A549 (cell line): Measurements from ENCODE around the gene RAD51B. TPM values are rescaled to one million over a fixed set of nuclear protein-coding genes. Genes with fewer than 3 reads are reported as not detected.

ENCODE experiments used
- ATAC-seq, 2 experiments: fragments of 200-7000 bp in 1 of 2; fragments of >200 bp in 1 of 2; cut with Nextera tagmentation in 1 of 2; cut with Tn5 transposase in 1 of 2; 3 replicates each; pipeline versions ENCODE4 v1.8.0 to v1.9.1; 2018 to 2020; ENCODE audit warnings: mild to moderate bottlenecking in 1 of 2, moderate library complexity in 1 of 2
- CTCF ChIA-PET: fragments of 300-600 bp; sonication (Branson Sonifier 250); formaldehyde crosslinking; extraction: SDS; loops from one replicate; lab custom pipeline; 2021; ENCODE audit warnings: antibody characterized with exemption, inconsistent platforms; lab: Yijun Ruan, JAX
- POLR2A ChIA-PET: fragments of 350-600 bp; formaldehyde crosslinking; extraction: SDS; loops from one replicate; lab custom pipeline; 2021; ENCODE audit warnings: antibody characterized with exemption, inconsistent platforms; lab: Yijun Ruan, JAX
- DNase-seq, 2 experiments: peaks; one replicate each; pipeline versions ENCODE4 v3.0.0 to v3.0.0-alpha.2; 2011 to 2016; ENCODE audit warnings: low read depth in 1 of 2, low spot score in 1 of 2
- FAIRE-seq: peaks from 2 replicates; lab custom pipeline; 2011; peaks lifted over from hg19 to GRCh38; lab: Jason Lieb, UNC
- H3K27ac ChIP-seq, 2 experiments: fragments of >200 bp; sonication (Bioruptor Twin); formaldehyde crosslinking; 3 replicates each; pipeline ENCODE4 v1.5.1; 2016 to 2017
- H3K4me1 ChIP-seq: fragments of >200 bp; sonication (Bioruptor Twin); formaldehyde crosslinking; 3 replicates; pipeline ENCODE4 v1.6.1; 2016
- H3K4me2 ChIP-seq: fragments of >200 bp; sonication (Bioruptor Twin); formaldehyde crosslinking; 3 replicates; pipeline ENCODE4 v1.6.1; 2016
- H3K4me3 ChIP-seq: fragments of >200 bp; sonication (Bioruptor Twin); formaldehyde crosslinking; 3 replicates; pipeline ENCODE4 v1.5.1; 2016
- H3K9me3 ChIP-seq: fragments of >200 bp; sonication (Bioruptor Twin); formaldehyde crosslinking; 3 replicates; pipeline ENCODE4 v1.6.1; 2016
- BHLHE40 ChIP-seq: IDR thresholded peaks from 2 replicates; pipeline ENCODE4 v1.6.1; 2012; ENCODE audit warnings: low read depth, low read length, inconsistent platforms
- CBX2 ChIP-seq: fragments of 200-600 bp; sonication (generic); IDR thresholded peaks from 2 replicates; pipeline ENCODE4 v1.6.1; 2016; ENCODE audit warnings: low read depth, mild to moderate bottlenecking, borderline replicate concordance
- CEBPB ChIP-seq, 2 experiments: fragments of >200 bp in 1 of 2; sonication (Bioruptor Twin) in 1 of 2; formaldehyde crosslinking in 1 of 2; IDR thresholded peaks; 2 replicates each; pipeline ENCODE4 v1.6.1; 2012 to 2016
- CHD4 ChIP-seq: fragments of 200-600 bp; sonication (generic); IDR thresholded peaks from 2 replicates; pipeline ENCODE4 v1.6.1; 2016; ENCODE audit warnings: antibody characterized with exemption, mild to moderate bottlenecking, borderline replicate concordance
- EHF ChIP-seq: fragments of 250-450 bp; sonication (Bioruptor Pico); IDR thresholded peaks from 2 replicates; pipeline ENCODE4 v1.5.0; 2020; ENCODE audit warnings: mild to moderate bottlenecking
- FOSL2 ChIP-seq, 2 experiments: fragments of 450-650 bp in 1 of 2; fragments of >200 bp in 1 of 2; sonication (Bioruptor Twin) in 1 of 2; formaldehyde crosslinking; IDR thresholded peaks; 2 replicates each; pipeline versions ENCODE4 v1.5.0 to v1.6.1; 2016 to 2020; ENCODE audit warnings: mild to moderate bottlenecking in 1 of 2, moderate library complexity in 1 of 2
- HDAC2 ChIP-seq: fragments of 200-600 bp; sonication (generic); IDR thresholded peaks from 2 replicates; pipeline ENCODE4 v1.6.1; 2016
- HEYL ChIP-seq: fragments of 250-450 bp; sonication (Bioruptor Pico); IDR thresholded peaks from 2 replicates; pipeline ENCODE4 v1.8.0; 2021; ENCODE audit warnings: mild to moderate bottlenecking, moderate library complexity
- HOXB13 ChIP-seq: fragments of 250-450 bp; sonication (Bioruptor Pico); IDR thresholded peaks from 2 replicates; pipeline ENCODE4 v1.5.0; 2020; ENCODE audit warnings: low read depth, mild to moderate bottlenecking, moderate library complexity
- JUNB ChIP-seq: fragments of >200 bp; sonication (Bioruptor Twin); formaldehyde crosslinking; IDR thresholded peaks from 2 replicates; pipeline ENCODE4 v1.6.1; 2016
- KDM1A ChIP-seq: fragments of 200-600 bp; sonication (generic); IDR thresholded peaks from 2 replicates; pipeline ENCODE4 v1.6.1; 2016; ENCODE audit warnings: low read depth, mild to moderate bottlenecking
- KDM5A ChIP-seq: fragments of 200-600 bp; sonication (generic); IDR thresholded peaks from 2 replicates; pipeline ENCODE4 v1.6.1; 2016; ENCODE audit warnings: antibody characterized with exemption, mild to moderate bottlenecking
- MAZ ChIP-seq: fragments of 150-350 bp; IDR thresholded peaks from 2 replicates; pipeline ENCODE4 v1.6.1; 2014; ENCODE audit warnings: antibody characterized with exemption, low read depth, low read length, borderline replicate concordance
- MYC ChIP-seq: IDR thresholded peaks from 2 replicates; pipeline ENCODE4 v1.6.1; 2012; ENCODE audit warnings: mild to moderate bottlenecking, inconsistent platforms, low read length, improper control_type of control experiment, borderline replicate concordance
- NFE2L2 ChIP-seq: fragments of 150-350 bp; conservative IDR thresholded peaks from 2 replicates; pipeline ENCODE4 v1.6.1; 2014; ENCODE audit warnings: low read length
- NR3C1 ChIP-seq: fragments of >200 bp; sonication (Bioruptor Twin); formaldehyde crosslinking; IDR thresholded peaks from 3 replicates; pipeline ENCODE4 v1.6.1; 2017
- POLR2AphosphoS2 ChIP-seq: conservative IDR thresholded peaks from 2 replicates; pipeline ENCODE4 v1.6.1; 2012; ENCODE audit warnings: low read length, improper control_type of control experiment, inconsistent platforms
- RCOR1 ChIP-seq: fragments of 150-350 bp; IDR thresholded peaks from 2 replicates; pipeline ENCODE4 v1.6.1; 2014; ENCODE audit warnings: antibody characterized with exemption, low read length, low read depth
- RFX5 ChIP-seq: fragments of 450-650 bp; IDR thresholded peaks from 2 replicates; pipeline ENCODE4 v1.7.1; 2014; ENCODE audit warnings: antibody characterized with exemption, mild to moderate bottlenecking, moderate library complexity
- SMC3 ChIP-seq: fragments of >200 bp; sonication (Bioruptor Twin); formaldehyde crosslinking; IDR thresholded peaks from 3 replicates; pipeline ENCODE4 v1.6.1; 2018; ENCODE audit warnings: inconsistent platforms
- SREBF2 ChIP-seq: fragments of 450-650 bp; IDR thresholded peaks from 2 replicates; pipeline ENCODE4 v1.6.1; 2014; ENCODE audit warnings: mild to moderate bottlenecking, moderate library complexity
- TFCP2L1 ChIP-seq: fragments of 250-450 bp; sonication (Bioruptor Pico); IDR thresholded peaks from 2 replicates; pipeline ENCODE4 v1.5.0; 2021; ENCODE audit warnings: mild to moderate bottlenecking
- ZNF302 ChIP-seq: fragments of 250-450 bp; sonication (Bioruptor Pico); IDR thresholded peaks from 2 replicates; pipeline ENCODE4 v1.9.0; 2021; ENCODE audit warnings: inconsistent platforms, mild to moderate bottlenecking, moderate library complexity
- ZSCAN20 ChIP-seq: fragments of 250-450 bp; sonication (Bioruptor Pico); IDR thresholded peaks from 2 replicates; pipeline ENCODE4 v1.8.0; 2022; ENCODE audit warnings: mild to moderate bottlenecking, moderate library complexity
- WGBS: methylation state at CpG from one replicate; pipeline ENCODE4 v1.1.6; 2017; ENCODE audit errors: missing lambda C conversion rate; 5-methylcytosine and 5-hydroxymethylcytosine counted together
- polyA plus RNA-seq, 4 experiments: library from polyadenylated mRNA; depleted of rRNA in 3 of 4; stranded (reverse); fragments of >200 nt; fragmentation: RNase III in 1 of 4; extraction: RNeasy Plus Mini Kit Qiagen cat#74134 plus additional on column Dnase treatment in 1 of 4; gene quantifications; 2 replicates in 3 of 4; 3 replicates in 1 of 4; pipeline ENCODE4 v1.2.3, GENCODE V29; 2011 to 2017
- TF ChIP-seq, protein P1 (sequence below): IDR thresholded peaks from 2 replicates; pipeline ENCODE4 v1.6.1; 2012
- TF ChIP-seq, protein P2 (sequence below): fragments of 250-450 bp; sonication (Bioruptor Pico); IDR thresholded peaks from 2 replicates; pipeline ENCODE4 v1.5.0; 2021; ENCODE audit warnings: mild to moderate bottlenecking, moderate library complexity, borderline replicate concordance
- TF ChIP-seq, protein P3 (sequence below): fragments of 150-350 bp; IDR thresholded peaks from 2 replicates; pipeline ENCODE4 v1.6.1; 2014; ENCODE audit warnings: low read depth, mild to moderate bottlenecking, low read length
- TF ChIP-seq, protein P4 (sequence below): fragments of 250-450 bp; sonication (Bioruptor Pico); IDR thresholded peaks from 2 replicates; pipeline ENCODE4 v1.5.0; 2020; ENCODE audit warnings: low read depth, mild to moderate bottlenecking, moderate library complexity
- TF ChIP-seq, protein P5 (sequence below): IDR thresholded peaks from 2 replicates; pipeline ENCODE4 v1.6.1; 2012

RAD51B gene
- polyA plus RNA-seq, 2 of the 4 experiments (the other 2 are of a cell fraction), result 7.2 to 10.8 TPM

DNA sequence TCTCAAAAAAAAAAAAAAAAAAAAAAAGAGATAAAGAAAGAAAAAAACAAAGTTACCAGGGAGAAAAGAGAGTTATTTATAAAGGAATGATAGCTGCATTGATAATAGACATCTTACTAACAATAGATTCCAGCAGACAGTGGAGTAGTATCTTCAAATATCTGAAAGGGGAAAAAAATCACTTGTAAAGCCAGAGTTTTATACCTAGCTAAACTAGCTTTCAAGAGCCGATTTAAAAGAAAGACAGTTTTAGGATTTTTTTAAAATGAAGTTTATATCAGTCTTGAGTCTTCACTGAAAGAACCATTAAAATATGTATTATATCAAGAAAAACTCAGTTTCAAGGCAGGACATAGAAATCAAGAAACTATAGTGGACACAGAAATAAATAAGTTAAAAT lies 710.9 kb downstream of the RAD51B start:
- H3K4me3 ChIP-seq, result no peak overlapping the region
- no peak for DNase-seq
- ChIA-PET POLR2A (no interaction called here), CTCF (interaction anchor here (0.7 to 1.1 kb wide), 2 partner anchors 137 to 258 kb away, joined by 3 read pairs; no protein-coding TSS in a partner anchor)
- peaks cover 54% of the 10 kb centered on the region for H3K9me3 ChIP-seq
- no peak for ATAC-seq
- no peak for FAIRE-seq
- WGBS, result 79% methylated on average over 1 of the region's 1 CpG
- peaks cover 20% of the 10 kb centered on the region for H3K4me1 ChIP-seq
- no peak overlapping the region for H3K4me2 ChIP-seq
- no peak overlapping the region for H3K27ac ChIP-seq
- TF ChIP-seq CBX2, result no peak
- TF ChIP-seq KDM1A, result no peak
- TF ChIP-seq RFX5, result no peak
- no peak for TF ChIP-seq JUNB
- TF ChIP-seq BHLHE40, result no peak
- no peak for TF ChIP-seq CHD4
- TF ChIP-seq HDAC2, result no peak
- TF ChIP-seq, protein P1, sequence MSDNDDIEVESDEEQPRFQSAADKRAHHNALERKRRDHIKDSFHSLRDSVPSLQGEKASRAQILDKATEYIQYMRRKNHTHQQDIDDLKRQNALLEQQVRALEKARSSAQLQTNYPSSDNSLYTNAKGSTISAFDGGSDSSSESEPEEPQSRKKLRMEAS, result no peak
- TF ChIP-seq NR3C1, result no peak
- TF ChIP-seq, protein P2, sequence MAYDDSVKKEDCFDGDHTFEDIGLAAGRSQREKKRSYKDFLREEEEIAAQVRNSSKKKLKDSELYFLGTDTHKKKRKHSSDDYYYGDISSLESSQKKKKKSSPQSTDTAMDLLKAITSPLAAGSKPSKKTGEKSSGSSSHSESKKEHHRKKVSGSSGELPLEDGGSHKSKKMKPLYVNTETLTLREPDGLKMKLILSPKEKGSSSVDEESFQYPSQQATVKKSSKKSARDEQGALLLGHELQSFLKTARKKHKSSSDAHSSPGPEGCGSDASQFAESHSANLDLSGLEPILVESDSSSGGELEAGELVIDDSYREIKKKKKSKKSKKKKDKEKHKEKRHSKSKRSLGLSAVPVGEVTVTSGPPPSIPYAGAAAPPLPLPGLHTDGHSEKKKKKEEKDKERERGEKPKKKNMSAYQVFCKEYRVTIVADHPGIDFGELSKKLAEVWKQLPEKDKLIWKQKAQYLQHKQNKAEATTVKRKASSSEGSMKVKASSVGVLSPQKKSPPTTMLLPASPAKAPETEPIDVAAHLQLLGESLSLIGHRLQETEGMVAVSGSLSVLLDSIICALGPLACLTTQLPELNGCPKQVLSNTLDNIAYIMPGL (CRISPR knock-in tag), result no peak
- no peak for TF ChIP-seq HEYL
- no peak for TF ChIP-seq EHF (CRISPR knock-in tag)
- no peak for TF ChIP-seq ZSCAN20 (CRISPR knock-in tag)
- TF ChIP-seq KDM5A, result no peak
- TF ChIP-seq TFCP2L1 (CRISPR knock-in tag), result no peak
- TF ChIP-seq, protein P3, sequence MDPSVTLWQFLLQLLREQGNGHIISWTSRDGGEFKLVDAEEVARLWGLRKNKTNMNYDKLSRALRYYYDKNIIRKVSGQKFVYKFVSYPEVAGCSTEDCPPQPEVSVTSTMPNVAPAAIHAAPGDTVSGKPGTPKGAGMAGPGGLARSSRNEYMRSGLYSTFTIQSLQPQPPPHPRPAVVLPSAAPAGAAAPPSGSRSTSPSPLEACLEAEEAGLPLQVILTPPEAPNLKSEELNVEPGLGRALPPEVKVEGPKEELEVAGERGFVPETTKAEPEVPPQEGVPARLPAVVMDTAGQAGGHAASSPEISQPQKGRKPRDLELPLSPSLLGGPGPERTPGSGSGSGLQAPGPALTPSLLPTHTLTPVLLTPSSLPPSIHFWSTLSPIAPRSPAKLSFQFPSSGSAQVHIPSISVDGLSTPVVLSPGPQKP, result no peak
- TF ChIP-seq MAZ, result no peak
- TF ChIP-seq, protein P4, sequence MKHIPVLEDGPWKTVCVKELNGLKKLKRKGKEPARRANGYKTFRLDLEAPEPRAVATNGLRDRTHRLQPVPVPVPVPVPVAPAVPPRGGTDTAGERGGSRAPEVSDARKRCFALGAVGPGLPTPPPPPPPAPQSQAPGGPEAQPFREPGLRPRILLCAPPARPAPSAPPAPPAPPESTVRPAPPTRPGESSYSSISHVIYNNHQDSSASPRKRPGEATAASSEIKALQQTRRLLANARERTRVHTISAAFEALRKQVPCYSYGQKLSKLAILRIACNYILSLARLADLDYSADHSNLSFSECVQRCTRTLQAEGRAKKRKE (CRISPR knock-in tag), result no peak
- TF ChIP-seq RCOR1, result no peak

DNA sequence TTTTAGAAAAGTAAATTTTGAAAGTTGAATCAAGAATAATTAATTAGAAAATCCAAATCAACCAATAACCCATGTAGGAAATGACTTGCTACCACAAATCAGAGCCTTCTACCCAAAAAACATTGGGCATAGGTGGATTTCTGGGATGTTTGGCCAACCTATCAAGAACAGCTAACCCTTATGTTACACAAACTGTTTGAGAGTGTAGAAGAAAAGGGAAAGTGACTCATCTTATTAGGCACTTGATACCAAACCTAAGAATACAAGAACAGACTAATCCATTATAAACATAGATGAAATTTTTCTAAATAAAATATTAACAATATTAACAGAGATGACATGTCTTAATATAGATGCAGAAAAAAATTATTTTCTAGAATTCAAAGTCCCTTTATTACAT lies 712.9 kb downstream of the RAD51B start:
- FAIRE-seq, result no peak
- ChIA-PET POLR2A (no interaction called here), CTCF (interaction anchor here (0.6 kb wide), 1 partner anchor 51 kb away, joined by 3 read pairs; no protein-coding TSS in a partner anchor)
- H3K27ac ChIP-seq, result no peak overlapping the region; a peak in 1 of 6 replicates
- no peak for DNase-seq
- no peak for TF ChIP-seq FOSL2 (IDR thresholded peaks at IDR 0.05)
- peak; percentile 14; the same call in 1 of the 2 replicates for TF ChIP-seq FOSL2 (CRISPR knock-in tag; IDR thresholded peaks at IDR 0.05)
- no peak for TF ChIP-seq SREBF2
- no peak for TF ChIP-seq NR3C1
- H3K9me3 ChIP-seq, result peaks cover 52% of the 10 kb centered on the region
- no peak overlapping the region for H3K4me3 ChIP-seq
- peaks cover 17% of the 10 kb centered on the region for H3K4me1 ChIP-seq
- no peak for ATAC-seq
- no peak overlapping the region for H3K4me2 ChIP-seq

DNA sequence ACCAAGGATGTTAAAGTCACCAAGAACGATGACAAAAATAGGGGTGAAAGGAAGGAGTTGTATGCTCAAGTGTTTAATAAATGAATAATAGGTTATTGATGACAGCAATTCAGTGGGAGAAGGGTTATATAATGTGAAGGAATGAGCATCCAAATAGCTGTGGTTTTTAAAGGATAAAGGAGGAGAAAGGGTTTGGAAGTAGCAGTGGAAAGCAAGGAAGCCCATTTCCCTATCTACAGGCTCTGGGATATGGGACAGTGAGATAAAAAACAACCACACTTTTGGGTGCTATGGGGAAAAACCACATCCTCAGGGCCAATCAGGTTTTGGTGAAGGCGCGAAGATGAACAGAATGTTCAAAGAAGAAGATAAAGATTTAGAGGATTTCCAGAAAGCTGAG lies 714.7 kb downstream of the RAD51B start:
- H3K4me3 ChIP-seq, result no peak overlapping the region
- H3K4me1 ChIP-seq, result peaks cover 15% of the 10 kb centered on the region
- no peak for DNase-seq
- 95% methylated on average over 3 of the region's 3 CpGs for WGBS
- CTCF ChIA-PET, result interaction anchor here (1.4 to 1.7 kb wide), 5 partner anchors 10 to 282 kb away, joined by 3 to 4 read pairs (median 4); no protein-coding TSS in a partner anchor
- H3K9me3 ChIP-seq, result peaks cover 44% of the 10 kb centered on the region
- peak overlapping the region; percentile 80 to 82 for H3K27ac ChIP-seq
- no peak overlapping the region for H3K4me2 ChIP-seq
- no peak for ATAC-seq
- POLR2A ChIA-PET, result interaction anchor here (0.6 kb wide), 1 partner anchor 29 kb away, joined by 6 read pairs; no protein-coding TSS in a partner anchor
- no peak for FAIRE-seq
- TF ChIP-seq FOSL2 (IDR thresholded peaks at IDR 0.05), result no peak
- no peak for TF ChIP-seq FOSL2 (CRISPR knock-in tag; IDR thresholded peaks at IDR 0.05)
- TF ChIP-seq CEBPB (IDR thresholded peaks at IDR 0.05), result no peak
- no peak for TF ChIP-seq EHF (CRISPR knock-in tag)
- TF ChIP-seq, protein P5, sequence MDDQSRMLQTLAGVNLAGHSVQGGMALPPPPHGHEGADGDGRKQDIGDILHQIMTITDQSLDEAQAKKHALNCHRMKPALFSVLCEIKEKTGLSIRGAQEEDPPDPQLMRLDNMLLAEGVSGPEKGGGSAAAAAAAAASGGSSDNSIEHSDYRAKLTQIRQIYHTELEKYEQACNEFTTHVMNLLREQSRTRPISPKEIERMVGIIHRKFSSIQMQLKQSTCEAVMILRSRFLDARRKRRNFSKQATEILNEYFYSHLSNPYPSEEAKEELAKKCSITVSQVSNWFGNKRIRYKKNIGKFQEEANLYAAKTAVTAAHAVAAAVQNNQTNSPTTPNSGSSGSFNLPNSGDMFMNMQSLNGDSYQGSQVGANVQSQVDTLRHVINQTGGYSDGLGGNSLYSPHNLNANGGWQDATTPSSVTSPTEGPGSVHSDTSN, result no peak
- no peak for TF ChIP-seq TFCP2L1 (CRISPR knock-in tag)
- TF ChIP-seq CHD4, result no peak
- TF ChIP-seq NFE2L2, result no peak
- TF ChIP-seq POLR2AphosphoS2, result no peak
- TF ChIP-seq ZNF302, result no peak
- no peak for TF ChIP-seq MYC
- TF ChIP-seq SMC3, result no peak
- TF ChIP-seq HOXB13, result no peak
- TF ChIP-seq ZSCAN20 (CRISPR knock-in tag), result no peak
- TF ChIP-seq RCOR1, result no peak
